H9 (cell line): ENCODE measurements around the gene PACSIN2. TPM values are rescaled to one million over a fixed set of nuclear protein-coding genes. Genes with fewer than 3 reads are reported as not detected.

ENCODE experiments used
- DNase-seq: peaks from one replicate; pipeline ENCODE4 v3.0.0-alpha.2; 2017
- H2AFZ ChIP-seq: one replicate; pipeline ENCODE4 v1.6.1; 2013; ENCODE audit warnings: mild to moderate bottlenecking, low read length, control low read depth, moderate library complexity
- H2AK5ac ChIP-seq: 2 replicates; pipeline ENCODE4 v1.6.1; 2013; ENCODE audit warnings: low read length, control low read depth, mixed read lengths; ENCODE audit not compliant: insufficient read length
- H2BK120ac ChIP-seq: one replicate; pipeline ENCODE4 v1.6.1; 2013; ENCODE audit warnings: low read depth, mild to moderate bottlenecking, low read length, control low read depth, inconsistent platforms; ENCODE audit not compliant: poor library complexity, severe bottlenecking
- H2BK12ac ChIP-seq: 2 replicates; pipeline ENCODE4 v1.6.1; 2013; ENCODE audit warnings: low read length, control low read depth, mixed read lengths, low read depth; ENCODE audit not compliant: insufficient read length
- H2BK15ac ChIP-seq: 2 replicates; pipeline ENCODE4 v1.6.1; 2013; ENCODE audit warnings: low read depth, low read length, control low read depth
- H2BK20ac ChIP-seq: one replicate; pipeline ENCODE4 v1.6.1; 2013; ENCODE audit warnings: low read depth, mild to moderate bottlenecking, low read length, control low read depth, inconsistent platforms; ENCODE audit not compliant: poor library complexity, severe bottlenecking
- H2BK5ac ChIP-seq: 2 replicates; pipeline ENCODE4 v1.6.1; 2013; ENCODE audit warnings: low read length, control low read depth, mixed read lengths; ENCODE audit not compliant: insufficient read length
- H3K14ac ChIP-seq: 2 replicates; pipeline ENCODE4 v1.6.1; 2013; ENCODE audit warnings: low read length, control low read depth; ENCODE audit not compliant: insufficient read depth
- H3K18ac ChIP-seq: 2 replicates; pipeline ENCODE4 v1.6.1; 2013; ENCODE audit warnings: low read depth, mild to moderate bottlenecking, mixed read lengths, low read length, control low read depth; ENCODE audit not compliant: insufficient read length
- H3K23ac ChIP-seq: 2 replicates; pipeline ENCODE4 v1.6.1; 2013; ENCODE audit warnings: low read length, control low read depth, mixed read lengths, low read depth; ENCODE audit not compliant: insufficient read length
- H3K23me2 ChIP-seq: 2 replicates; pipeline ENCODE4 v1.6.1; 2013; ENCODE audit warnings: low read depth, mild to moderate bottlenecking, mixed read lengths, low read length, control low read depth; ENCODE audit not compliant: insufficient read length, poor library complexity, severe bottlenecking
- H3K27ac ChIP-seq: 2 replicates; pipeline ENCODE4 v1.5.1; 2013; ENCODE audit warnings: low read length, control low read depth, mixed read lengths, low read depth; ENCODE audit not compliant: insufficient read length
- H3K27me3 ChIP-seq: 2 replicates; pipeline ENCODE4 v1.6.1; 2013; ENCODE audit warnings: low read length, control low read depth, inconsistent platforms; ENCODE audit not compliant: insufficient read depth
- H3K4ac ChIP-seq: 2 replicates; pipeline ENCODE4 v1.6.1; 2013; ENCODE audit warnings: low read depth, mild to moderate bottlenecking, control low read depth, inconsistent platforms, low read length, moderate library complexity
- H3K4me1 ChIP-seq: 2 replicates; pipeline ENCODE4 v1.6.1; 2013; ENCODE audit warnings: low read length, control low read depth, inconsistent platforms; ENCODE audit not compliant: insufficient read depth
- H3K4me2 ChIP-seq: 2 replicates; pipeline ENCODE4 v1.6.1; 2013; ENCODE audit warnings: low read length, control low read depth, mixed read lengths; ENCODE audit not compliant: insufficient read length, insufficient read depth
- H3K56ac ChIP-seq: 2 replicates; pipeline ENCODE4 v1.6.1; 2013; ENCODE audit warnings: low read depth, mild to moderate bottlenecking, mixed read lengths, low read length, control low read depth; ENCODE audit not compliant: insufficient read length
- H3K79me1 ChIP-seq: 2 replicates; pipeline ENCODE4 v1.6.1; 2013; ENCODE audit warnings: low read depth, mild to moderate bottlenecking, moderate library complexity, low read length, control low read depth, inconsistent platforms; ENCODE audit not compliant: insufficient read depth, poor library complexity, severe bottlenecking
- H3K79me2 ChIP-seq: 2 replicates; pipeline ENCODE4 v1.6.1; 2013; ENCODE audit warnings: low read length, control low read depth, inconsistent platforms; ENCODE audit not compliant: insufficient read depth
- H3K9ac ChIP-seq: 2 replicates; pipeline ENCODE4 v1.6.1; 2013; ENCODE audit warnings: low read length, control low read depth, mixed read lengths; ENCODE audit not compliant: insufficient read length; ENCODE audit errors: extremely low read depth
- H3K9me3 ChIP-seq: one replicate; pipeline ENCODE4 v1.6.1; 2013; ENCODE audit warnings: low read depth, low read length, inconsistent platforms; ENCODE audit not compliant: control insufficient read depth
- H3T11ph ChIP-seq: one replicate; pipeline ENCODE4 v1.6.1; 2013; ENCODE audit warnings: mild to moderate bottlenecking, low read length, control low read depth, inconsistent platforms
- H4K20me1 ChIP-seq: one replicate; pipeline ENCODE4 v1.6.1; 2013; ENCODE audit not compliant: control insufficient read depth, insufficient read length, insufficient read depth
- H4K5ac ChIP-seq: 2 replicates; pipeline ENCODE4 v1.6.1; 2013; ENCODE audit warnings: low read depth, mild to moderate bottlenecking, mixed read lengths, low read length, control low read depth; ENCODE audit not compliant: insufficient read length
- H4K8ac ChIP-seq: replicated peaks from 2 replicates; pipeline ENCODE4 v1.6.1; 2013; ENCODE audit warnings: low read length, control low read depth, mixed read lengths, low read depth; ENCODE audit not compliant: insufficient read length
- H4K91ac ChIP-seq: 2 replicates; pipeline ENCODE4 v1.6.1; 2013; ENCODE audit warnings: low read depth, mild to moderate bottlenecking, moderate library complexity, mixed read lengths, low read length, control low read depth; ENCODE audit not compliant: insufficient read length
- H3K27ac Mint-ChIP-seq, 3 experiments: 2 replicates in 2 of 3; 3 replicates in 1 of 3; pipeline ENCODE4 v1.8.0; 2020 to 2021; ENCODE audit warnings: mixed read lengths in 3 of 3, mild to moderate bottlenecking in 1 of 3, moderate library complexity in 1 of 3
- H3K27me3 Mint-ChIP-seq: 2 replicates; pipeline ENCODE4 v1.8.0; 2021; ENCODE audit warnings: low read depth, mild to moderate bottlenecking, moderate library complexity, mixed read lengths
- H3K36me3 Mint-ChIP-seq, 3 experiments: 2 replicates in 2 of 3; 3 replicates in 1 of 3; pipeline ENCODE4 v1.8.0; 2020 to 2021; ENCODE audit warnings: low read depth in 3 of 3, mixed read lengths in 3 of 3; ENCODE audit not compliant: insufficient read depth in 1 of 3
- H3K4me1 Mint-ChIP-seq, 2 experiments: 2 replicates each; pipeline ENCODE4 v1.8.0; 2020; ENCODE audit warnings: mixed read lengths in 2 of 2
- H3K4me3 Mint-ChIP-seq, 2 experiments: 2 replicates in 1 of 2; 3 replicates in 1 of 2; pipeline ENCODE4 v1.8.0; 2020 to 2021; ENCODE audit warnings: mild to moderate bottlenecking in 2 of 2, mixed read lengths in 2 of 2, moderate library complexity in 1 of 2
- H3K9me3 Mint-ChIP-seq, 2 experiments: 2 replicates in 1 of 2; 3 replicates in 1 of 2; pipeline ENCODE4 v1.8.0; 2020; ENCODE audit warnings: mild to moderate bottlenecking in 2 of 2, mixed read lengths in 2 of 2, moderate library complexity in 1 of 2
- WGBS: extraction: QIAGEN DNeasy Blood & Tissue Kit; methylation state at CpG from one replicate; pipeline ENCODE4 v1.1.7; 2013; ENCODE audit warnings: missing lambda C conversion rate, low lambda C conversion rate, mixed read lengths; ENCODE audit not compliant: insufficient read length; ENCODE audit errors: extremely low coverage; 5-methylcytosine and 5-hydroxymethylcytosine counted together
- total RNA-seq: library from RNA; stranded (reverse); gene quantifications from 2 replicates; pipeline ENCODE4 v1.2.1, GENCODE V29; 2021
- TF ChIP-seq, protein P1 (sequence below): fragments of 200-600 bp; sonication (generic); conservative IDR thresholded peaks from 3 replicates; pipeline ENCODE4 v1.8.0; 2021; ENCODE audit warnings: antibody characterized with exemption, mild to moderate bottlenecking

The PACSIN2 gene
- total RNA-seq, 1 experiment from 2014 or later, result 62.3 TPM

- Histone ChIP-seq H2BK120ac (no peak overlapping the region), H2BK20ac (no peak overlapping the region), H3K9me3 (no peaks in the 10 kb centered on the region), H4K91ac (no peak overlapping the region), H3K9ac (no peak overlapping the region), H3K79me2 (no peaks in the 10 kb centered on the region), H3K23ac (no peak overlapping the region), H2BK12ac (no peak overlapping the region), H3K18ac (no peak overlapping the region), H3K79me1 (no peaks in the 10 kb centered on the region), H4K20me1 (no peaks in the 10 kb centered on the region), H3K4me2 (no peak overlapping the region), H4K5ac (no peak overlapping the region), H2BK5ac (no peak overlapping the region), H2BK15ac (no peak overlapping the region), H3K56ac (no peak overlapping the region), H3K4ac (no peak overlapping the region), H2AK5ac (no peak overlapping the region), H3K23me2 (no peaks in the 10 kb centered on the region), H3K4me1 (no peaks in the 10 kb centered on the region), H3T11ph (no peak overlapping the region), H2AFZ (no peak overlapping the region), H4K8ac (no peak overlapping the region), H3K27me3 (no peaks in the 10 kb centered on the region), H3K27ac (no peak overlapping the region), H3K14ac (no peak overlapping the region)
- Mint-ChIP-seq H3K27ac (peak overlapping the region in 2 of 3 experiments; percentile 36 to 75; a peak in 1 of 7 replicates), H3K36me3 (peaks cover 14 to 59% (median 50%) of the 10 kb centered on the region in 3 experiments), H3K27me3 (no peaks in the 10 kb centered on the region), H3K4me1 (peaks cover 2% of the 10 kb centered on the region in 2 experiments; a peak in 3 of 4 replicates), H3K9me3 (no peaks in the 10 kb centered on the region), H3K4me3 (no peak overlapping the region)
- TF ChIP-seq, protein P1, sequence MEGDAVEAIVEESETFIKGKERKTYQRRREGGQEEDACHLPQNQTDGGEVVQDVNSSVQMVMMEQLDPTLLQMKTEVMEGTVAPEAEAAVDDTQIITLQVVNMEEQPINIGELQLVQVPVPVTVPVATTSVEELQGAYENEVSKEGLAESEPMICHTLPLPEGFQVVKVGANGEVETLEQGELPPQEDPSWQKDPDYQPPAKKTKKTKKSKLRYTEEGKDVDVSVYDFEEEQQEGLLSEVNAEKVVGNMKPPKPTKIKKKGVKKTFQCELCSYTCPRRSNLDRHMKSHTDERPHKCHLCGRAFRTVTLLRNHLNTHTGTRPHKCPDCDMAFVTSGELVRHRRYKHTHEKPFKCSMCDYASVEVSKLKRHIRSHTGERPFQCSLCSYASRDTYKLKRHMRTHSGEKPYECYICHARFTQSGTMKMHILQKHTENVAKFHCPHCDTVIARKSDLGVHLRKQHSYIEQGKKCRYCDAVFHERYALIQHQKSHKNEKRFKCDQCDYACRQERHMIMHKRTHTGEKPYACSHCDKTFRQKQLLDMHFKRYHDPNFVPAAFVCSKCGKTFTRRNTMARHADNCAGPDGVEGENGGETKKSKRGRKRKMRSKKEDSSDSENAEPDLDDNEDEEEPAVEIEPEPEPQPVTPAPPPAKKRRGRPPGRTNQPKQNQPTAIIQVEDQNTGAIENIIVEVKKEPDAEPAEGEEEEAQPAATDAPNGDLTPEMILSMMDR, result no peak
- WGBS, result no CpG with 5 or more reads among the region's 8 CpGs
- DNase-seq, result no peak
These were observed 137.8 kb downstream of the PACSIN2 start for GRCh38 chr22:42877158-42877557.
